Tibial nerve (tissue), 4 donors: ENCODE measurements around the gene CHRNE.

Experiments used
- EP300 ChIP-seq, 2 donors: sonication (generic); formaldehyde crosslinking; IDR thresholded peaks; one replicate each; pipeline ENCODE4 v1.6.1; 2017; ENCODE audit warnings: antibody characterized with exemption in 2 of 2, mild to moderate bottlenecking in 1 of 2
- POLR2A ChIP-seq, 2 donors: fragments of 450-650 bp; IDR thresholded peaks; one replicate each; pipeline ENCODE4 v1.6.1; 2017; ENCODE audit warnings: antibody characterized with exemption in 2 of 2, mild to moderate bottlenecking in 2 of 2, moderate library complexity in 2 of 2
- TF ChIP-seq, protein P1 (sequence below), 5 experiments: fragments of 200-600 bp in 3 of 5; fragments of 450-650 bp in 2 of 5; sonication (generic) in 3 of 5; IDR thresholded peaks; one replicate each; pipeline ENCODE4 v1.5.1; 2016 to 2019; ENCODE audit warnings: antibody characterized with exemption in 5 of 5, mild to moderate bottlenecking in 3 of 5, moderate library complexity in 2 of 5

DNA sequence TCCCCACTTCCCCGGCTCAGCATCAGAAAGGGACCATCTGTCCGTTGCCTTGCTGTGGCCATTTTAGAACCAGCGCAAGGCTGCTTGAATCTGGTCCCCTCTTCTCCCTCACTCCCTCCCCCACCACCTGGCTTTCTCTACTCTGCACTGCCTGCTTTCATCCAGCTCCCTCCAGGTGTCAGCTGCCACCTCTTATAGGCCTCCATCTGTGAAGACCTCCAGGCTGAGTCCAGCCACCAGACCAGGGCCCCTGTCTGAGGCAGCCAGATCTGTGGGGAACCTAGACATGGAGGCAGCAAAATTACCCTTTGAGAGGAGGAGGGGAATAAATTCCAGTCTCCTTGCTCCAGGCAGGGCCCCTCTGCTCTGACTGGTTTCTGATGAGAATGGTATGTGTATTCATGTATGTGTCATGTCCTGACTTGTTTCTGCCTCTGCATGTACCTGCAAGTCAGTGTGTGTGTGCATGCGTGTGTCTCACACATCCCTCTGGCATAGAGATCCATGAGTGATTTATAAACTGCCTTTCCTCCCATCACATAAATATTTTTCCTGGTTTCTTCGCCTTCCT lies 48.7 kb downstream of the CHRNE start:
- TF ChIP-seq POLR2A (IDR thresholded peaks at IDR 0.05), result no peak
- TF ChIP-seq, protein P1, sequence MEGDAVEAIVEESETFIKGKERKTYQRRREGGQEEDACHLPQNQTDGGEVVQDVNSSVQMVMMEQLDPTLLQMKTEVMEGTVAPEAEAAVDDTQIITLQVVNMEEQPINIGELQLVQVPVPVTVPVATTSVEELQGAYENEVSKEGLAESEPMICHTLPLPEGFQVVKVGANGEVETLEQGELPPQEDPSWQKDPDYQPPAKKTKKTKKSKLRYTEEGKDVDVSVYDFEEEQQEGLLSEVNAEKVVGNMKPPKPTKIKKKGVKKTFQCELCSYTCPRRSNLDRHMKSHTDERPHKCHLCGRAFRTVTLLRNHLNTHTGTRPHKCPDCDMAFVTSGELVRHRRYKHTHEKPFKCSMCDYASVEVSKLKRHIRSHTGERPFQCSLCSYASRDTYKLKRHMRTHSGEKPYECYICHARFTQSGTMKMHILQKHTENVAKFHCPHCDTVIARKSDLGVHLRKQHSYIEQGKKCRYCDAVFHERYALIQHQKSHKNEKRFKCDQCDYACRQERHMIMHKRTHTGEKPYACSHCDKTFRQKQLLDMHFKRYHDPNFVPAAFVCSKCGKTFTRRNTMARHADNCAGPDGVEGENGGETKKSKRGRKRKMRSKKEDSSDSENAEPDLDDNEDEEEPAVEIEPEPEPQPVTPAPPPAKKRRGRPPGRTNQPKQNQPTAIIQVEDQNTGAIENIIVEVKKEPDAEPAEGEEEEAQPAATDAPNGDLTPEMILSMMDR (IDR thresholded peaks at IDR 0.05), result no peak
- TF ChIP-seq EP300 (IDR thresholded peaks at IDR 0.05), result no peak
